GM23338 (cell line): ENCODE data around the gene IL1R1. TPM values are rescaled to one million over a fixed set of nuclear protein-coding genes. Genes with fewer than 3 reads are reported as not detected.

Experiments used
- ATAC-seq: fragments of 200-7000 bp; cut with Tn5 transposase; 3 replicates; pipeline ENCODE4 v1.9.1; 2020
- DNase-seq: peaks from one replicate; pipeline ENCODE4 v3.0.0-alpha.2; 2015; ENCODE audit warnings: low spot score
- H2AFZ ChIP-seq: fragments of 200-600 bp; sonication (generic); 2 replicates; pipeline ENCODE4 v1.8.0; 2016; ENCODE audit warnings: antibody characterized with exemption, mild to moderate bottlenecking, moderate library complexity
- H3F3A ChIP-seq: fragments of 200-600 bp; sonication (generic); replicated peaks from 2 replicates; pipeline ENCODE4 v1.8.0; 2017; ENCODE audit warnings: antibody characterized with exemption, mixed run types, low read depth
- H3K27ac ChIP-seq: fragments of 200-600 bp; sonication (generic); 2 replicates; pipeline ENCODE4 v1.6.1; 2016; ENCODE audit warnings: low read depth
- H3K27me3 ChIP-seq: fragments of 200-600 bp; sonication (generic); 2 replicates; pipeline ENCODE4 v1.8.0; 2016; ENCODE audit warnings: mild to moderate bottlenecking, mixed run types, moderate library complexity; ENCODE audit not compliant: insufficient read depth
- H3K36me3 ChIP-seq: fragments of 200-600 bp; sonication (generic); 2 replicates; pipeline ENCODE4 v1.8.0; 2016; ENCODE audit warnings: mild to moderate bottlenecking; ENCODE audit not compliant: insufficient read depth
- H3K4me1 ChIP-seq: fragments of 200-600 bp; sonication (generic); 2 replicates; pipeline ENCODE4 v1.8.0; 2016; ENCODE audit warnings: mild to moderate bottlenecking, moderate library complexity; ENCODE audit not compliant: insufficient read depth
- H3K4me2 ChIP-seq: fragments of 200-600 bp; sonication (generic); 2 replicates; pipeline ENCODE4 v1.7.1; 2017; ENCODE audit warnings: mixed run types
- H3K4me3 ChIP-seq: fragments of 200-600 bp; sonication (generic); 2 replicates; pipeline ENCODE4 v1.6.1; 2016; ENCODE audit warnings: mixed run types
- H3K79me2 ChIP-seq: fragments of 200-600 bp; sonication (generic); replicated peaks from 2 replicates; pipeline ENCODE4 v1.8.0; 2017; ENCODE audit warnings: mild to moderate bottlenecking; ENCODE audit not compliant: insufficient read depth
- H3K9me2 ChIP-seq: fragments of 200-600 bp; sonication (generic); 2 replicates; pipeline ENCODE4 v1.8.0; 2017; ENCODE audit not compliant: insufficient read depth
- H4K20me1 ChIP-seq: fragments of 200-600 bp; sonication (generic); replicated peaks from 2 replicates; pipeline ENCODE4 v1.8.0; 2017; ENCODE audit warnings: mild to moderate bottlenecking; ENCODE audit not compliant: insufficient read depth
- H3K27ac Mint-ChIP-seq: 2 replicates; pipeline ENCODE4 v1.8.0; 2020; ENCODE audit warnings: inconsistent platforms, mild to moderate bottlenecking, moderate library complexity, mixed read lengths
- H3K27me3 Mint-ChIP-seq: 3 replicates; pipeline ENCODE4 v1.8.0; 2022; ENCODE audit warnings: low read depth, mild to moderate bottlenecking, moderate library complexity, mixed read lengths, inconsistent platforms; ENCODE audit not compliant: insufficient read depth, poor library complexity
- H3K36me3 Mint-ChIP-seq: 3 replicates; pipeline ENCODE4 v1.8.0; 2021; ENCODE audit warnings: low read depth, mild to moderate bottlenecking, inconsistent platforms, moderate library complexity, mixed read lengths
- H3K4me1 Mint-ChIP-seq: 3 replicates; pipeline ENCODE4 v1.8.0; 2020; ENCODE audit warnings: mild to moderate bottlenecking, inconsistent platforms, mixed read lengths
- H3K4me3 Mint-ChIP-seq: 3 replicates; pipeline ENCODE4 v1.8.0; 2021; ENCODE audit warnings: moderate library complexity, mild to moderate bottlenecking, inconsistent platforms, mixed read lengths
- H3K9me3 Mint-ChIP-seq: 3 replicates; pipeline ENCODE4 v1.8.0; 2020; ENCODE audit warnings: moderate library complexity, mild to moderate bottlenecking, inconsistent platforms, mixed read lengths
- CREB1 ChIP-seq: fragments of 250-450 bp; sonication (Bioruptor Pico); IDR thresholded peaks from 2 replicates; pipeline ENCODE4 v1.5.0; 2020; ENCODE audit warnings: low read depth, mild to moderate bottlenecking, moderate library complexity
- ETS1 ChIP-seq: IDR thresholded peaks from 2 replicates; pipeline ENCODE4 v1.6.1; 2016; ENCODE audit warnings: antibody characterized with exemption
- EZH2 ChIP-seq: fragments of 200-600 bp; sonication (generic); IDR thresholded peaks from one replicate; pipeline ENCODE4 v1.8.0; 2017; ENCODE audit warnings: antibody characterized with exemption, mild to moderate bottlenecking, low read depth; ENCODE audit not compliant: unreplicated experiment
- EZH2phosphoT487 ChIP-seq: fragments of 200-600 bp; sonication (generic); IDR thresholded peaks from one replicate; pipeline ENCODE4 v1.8.1; 2018; ENCODE audit warnings: antibody characterized with exemption; ENCODE audit not compliant: unreplicated experiment
- JUNB ChIP-seq: IDR thresholded peaks from one replicate; pipeline ENCODE4 v1.6.1; 2016; ENCODE audit warnings: antibody characterized with exemption; ENCODE audit not compliant: unreplicated experiment
- NANOG ChIP-seq: IDR thresholded peaks from 2 replicates; pipeline ENCODE4 v1.6.1; 2016; ENCODE audit warnings: antibody characterized with exemption, borderline replicate concordance
- POLR2AphosphoS5 ChIP-seq: IDR thresholded peaks from 2 replicates; pipeline ENCODE4 v1.6.1; 2016; ENCODE audit warnings: antibody characterized with exemption, low read depth
- REST ChIP-seq: IDR thresholded peaks from one replicate; pipeline ENCODE4 v1.6.1; 2018; ENCODE audit warnings: antibody characterized with exemption; ENCODE audit not compliant: unreplicated experiment
- STAT1 ChIP-seq: IDR thresholded peaks from one replicate; pipeline ENCODE4 v1.6.1; 2016; ENCODE audit warnings: antibody characterized with exemption; ENCODE audit not compliant: unreplicated experiment
- ZNF114 ChIP-seq: fragments of 250-450 bp; sonication (Bioruptor Pico); IDR thresholded peaks from 2 replicates; pipeline ENCODE4 v1.5.0; 2020; ENCODE audit warnings: mild to moderate bottlenecking, moderate library complexity
- ZNF331 ChIP-seq: fragments of 250-450 bp; sonication (Bioruptor Pico); IDR thresholded peaks from 2 replicates; pipeline ENCODE4 v1.5.0; 2020; ENCODE audit warnings: low read depth, mild to moderate bottlenecking, moderate library complexity
- polyA plus RNA-seq: library from polyadenylated mRNA; unstranded; fragments of >200 nt; fragmentation: Nextera tagmentation; extraction: Ambion mirVana; gene quantifications from 2 replicates; pipeline ENCODE4 v1.2.1, GENCODE V29; 2016
- total RNA-seq: library from RNA; depleted of rRNA; stranded (reverse); fragments of >200 nt; shearing (Covaris generic); gene quantifications from 2 replicates; pipeline ENCODE4 v1.2.3, GENCODE V29; 2014
- TF ChIP-seq, protein P1 (sequence below), 2 experiments: fragments of 200-600 bp in 1 of 2; sonication (generic) in 1 of 2; conservative IDR thresholded peaks; 2 replicates each; pipeline versions ENCODE4 v1.5.1 to v1.6.1; 2016 to 2017; ENCODE audit warnings: antibody characterized with exemption in 2 of 2, low read depth in 2 of 2, mild to moderate bottlenecking in 2 of 2, moderate library complexity in 1 of 2

Gene IL1R1
- total and polyA plus RNA-seq, 2 experiments from 2014 or later = 0.17 TPM; not detected in 1

GRCh38 chr2:102184018-102184417, 41.5 kb downstream of the IL1R1 start:
- 0 out of 2 replicates have a peak, but pooled peaks cover 5% of the 10 kb centered on the region for H4K20me1 ChIP-seq
- no peaks in the 10 kb centered on the region; the same call in 1 of the 3 replicates for H3K4me1 Mint-ChIP-seq
- no peaks in the 10 kb centered on the region for H3K36me3 ChIP-seq
- no peak overlapping the region for H3K4me3 ChIP-seq
- no peaks in the 10 kb centered on the region for H3K79me2 ChIP-seq
- no peak overlapping the region for H3K4me3 Mint-ChIP-seq
- H3K27me3 ChIP-seq = peaks cover 38% of the 10 kb centered on the region
- DNase-seq (no peak), ATAC-seq (no peak)
- no peak overlapping the region for H2AFZ ChIP-seq
- H3K27ac ChIP-seq = no peak overlapping the region
- TF ChIP-seq STAT1 (no peak), NANOG (no peak), ZNF331 (CRISPR knock-in tag) (no peak), CREB1 (CRISPR knock-in tag) (no peak), EZH2phosphoT487 (no peak), ETS1 (no peak)
- no peaks in the 10 kb centered on the region; the same call in 1 of the 2 replicates for H3K4me1 ChIP-seq
- H3K9me3 Mint-ChIP-seq = peaks cover 2% of the 10 kb centered on the region; the same call in 1 of the 3 replicates
- H3K27ac Mint-ChIP-seq = no peak overlapping the region
- H3K4me2 ChIP-seq = no peak overlapping the region
- peaks cover 27% of the 10 kb centered on the region for H3K27me3 Mint-ChIP-seq
- no peaks in the 10 kb centered on the region; the same call in 2 of the 3 replicates for H3K36me3 Mint-ChIP-seq
- H3K9me2 ChIP-seq = no peaks in the 10 kb centered on the region
- no peaks in the 10 kb centered on the region for H3F3A ChIP-seq

DNA sequence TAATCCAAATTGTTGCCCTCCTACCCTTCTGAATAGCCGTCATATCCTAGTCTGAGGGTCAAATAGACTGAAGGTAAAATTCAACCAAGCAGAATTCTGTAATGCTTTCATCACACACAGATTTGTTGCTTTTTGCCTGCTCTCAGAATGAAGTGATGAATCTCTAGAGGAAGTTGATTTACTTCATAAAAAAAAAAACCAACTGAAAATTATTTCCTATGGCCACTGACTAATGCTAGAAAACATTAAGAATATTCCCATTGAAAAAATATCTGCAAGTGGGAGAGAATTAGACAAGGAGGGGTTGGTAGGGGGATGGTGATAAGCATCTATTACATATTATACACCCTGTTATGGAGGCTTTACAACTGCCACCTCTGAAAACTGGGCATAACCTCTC, 42.0 kb downstream of the IL1R1 start:
- DNase-seq = no peak
- no peak overlapping the region for H3K27ac ChIP-seq
- H3K4me3 Mint-ChIP-seq = no peak overlapping the region
- H3K9me3 Mint-ChIP-seq = peaks cover 2% of the 10 kb centered on the region; the same call in 1 of the 3 replicates
- H3K4me3 ChIP-seq = no peak overlapping the region
- no peaks in the 10 kb centered on the region; the same call in 2 of the 3 replicates for H3K4me1 Mint-ChIP-seq
- 0 out of 2 replicates have a peak, but pooled peaks cover 5% of the 10 kb centered on the region for H4K20me1 ChIP-seq
- H3F3A ChIP-seq = no peaks in the 10 kb centered on the region
- peaks cover 40% of the 10 kb centered on the region for H3K27me3 ChIP-seq
- no peaks in the 10 kb centered on the region for H3K36me3 ChIP-seq
- no peak for ATAC-seq
- no peaks in the 10 kb centered on the region; the same call in 2 of the 3 replicates for H3K36me3 Mint-ChIP-seq
- H3K27ac Mint-ChIP-seq = no peak overlapping the region
- H3K27me3 Mint-ChIP-seq = peaks cover 27% of the 10 kb centered on the region
- no peaks in the 10 kb centered on the region for H3K9me2 ChIP-seq
- no peaks in the 10 kb centered on the region; the same call in 1 of the 2 replicates for H3K4me1 ChIP-seq
- no peaks in the 10 kb centered on the region for H3K79me2 ChIP-seq
- H2AFZ ChIP-seq = no peak overlapping the region
- H3K4me2 ChIP-seq = no peak overlapping the region
- TF ChIP-seq JUNB = no peak
- TF ChIP-seq STAT1 = no peak
- TF ChIP-seq ZNF114 (CRISPR knock-in tag) = no peak
- TF ChIP-seq NANOG = no peak
- TF ChIP-seq, protein P1, sequence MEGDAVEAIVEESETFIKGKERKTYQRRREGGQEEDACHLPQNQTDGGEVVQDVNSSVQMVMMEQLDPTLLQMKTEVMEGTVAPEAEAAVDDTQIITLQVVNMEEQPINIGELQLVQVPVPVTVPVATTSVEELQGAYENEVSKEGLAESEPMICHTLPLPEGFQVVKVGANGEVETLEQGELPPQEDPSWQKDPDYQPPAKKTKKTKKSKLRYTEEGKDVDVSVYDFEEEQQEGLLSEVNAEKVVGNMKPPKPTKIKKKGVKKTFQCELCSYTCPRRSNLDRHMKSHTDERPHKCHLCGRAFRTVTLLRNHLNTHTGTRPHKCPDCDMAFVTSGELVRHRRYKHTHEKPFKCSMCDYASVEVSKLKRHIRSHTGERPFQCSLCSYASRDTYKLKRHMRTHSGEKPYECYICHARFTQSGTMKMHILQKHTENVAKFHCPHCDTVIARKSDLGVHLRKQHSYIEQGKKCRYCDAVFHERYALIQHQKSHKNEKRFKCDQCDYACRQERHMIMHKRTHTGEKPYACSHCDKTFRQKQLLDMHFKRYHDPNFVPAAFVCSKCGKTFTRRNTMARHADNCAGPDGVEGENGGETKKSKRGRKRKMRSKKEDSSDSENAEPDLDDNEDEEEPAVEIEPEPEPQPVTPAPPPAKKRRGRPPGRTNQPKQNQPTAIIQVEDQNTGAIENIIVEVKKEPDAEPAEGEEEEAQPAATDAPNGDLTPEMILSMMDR (conservative IDR thresholded peaks at IDR 0.05; ENCODE audit: low read depth in 2 of 2) = no peak
- TF ChIP-seq EZH2 = no peak
- no peak for TF ChIP-seq CREB1 (CRISPR knock-in tag)
- no peak for TF ChIP-seq EZH2phosphoT487
- no peak for TF ChIP-seq POLR2AphosphoS5
- TF ChIP-seq REST = no peak
- no peak for TF ChIP-seq ZNF331 (CRISPR knock-in tag)
- TF ChIP-seq ETS1 = no peak
